GM12873 (cell line): Measurements from ENCODE around the gene PUDP.

ENCODE experiments used
- CTCF ChIP-seq: IDR thresholded peaks from 2 replicates; pipeline ENCODE4 v1.5.1; 2012; ENCODE audit warnings: low read depth, mild to moderate bottlenecking, moderate library complexity, low read length, control low read depth; ENCODE audit not compliant: insufficient read depth; ENCODE audit errors: missing control alignments

PUDP gene

GRCh38 chrX:7071390-7071789, 76.6 kb downstream of the PUDP start:
- TF ChIP-seq CTCF: no peak

- no peak for TF ChIP-seq CTCF
Measured at GRCh38 chrX:7069556-7069955, 78.4 kb downstream of the PUDP start.

- TF ChIP-seq CTCF: peak; percentile 25
Measured at GRCh38 chrX:7068939-7069367, 79.0 kb downstream of the PUDP start.

GRCh38 chrX:7067256-7067655, 80.7 kb downstream of the PUDP start:
- TF ChIP-seq CTCF: no peak

- TF ChIP-seq CTCF: no peak
Measured at GRCh38 chrX:7065473-7065872, 82.5 kb downstream of the PUDP start.

GRCh38 chrX:7062903-7063302, 85.0 kb downstream of the PUDP start:
- TF ChIP-seq CTCF: no peak

- no peak for TF ChIP-seq CTCF
Measured at GRCh38 chrX:7062276-7062675, 85.7 kb downstream of the PUDP start.

GRCh38 chrX:7061429-7061828, 86.5 kb downstream of the PUDP start:
- TF ChIP-seq CTCF: no peak
